Keratinocyte (primary cell): ENCODE results near the gene EHBP1. TPM values are rescaled to one million over a fixed set of nuclear protein-coding genes. Genes with fewer than 3 reads are reported as not detected.
A peak's percentile ranks its signal among the peaks of the same experiment; 100 is the strongest.
"Not testable (repeated sequence)": the region's sequence is repeated elsewhere in the genome, so short reads cannot be mapped to it uniquely, and the experiment has no call there.

Experiments used
- DNase-seq: peaks from one replicate; pipeline ENCODE4 v3.0.0-alpha.2; 2011; ENCODE audit warnings: low read depth, missing footprints, low spot score
- FAIRE-seq: peaks from 2 replicates; lab custom pipeline; 2011; peaks lifted over from hg19 to GRCh38; lab: Jason Lieb, UNC
- H2AFZ ChIP-seq: 2 replicates; pipeline ENCODE4 v1.6.0; 2012; ENCODE audit warnings: low read length, control low read depth, inconsistent platforms; ENCODE audit not compliant: control insufficient read depth
- H3K27ac ChIP-seq: 2 replicates; pipeline ENCODE4 v1.5.1; 2011; ENCODE audit warnings: low read length; ENCODE audit not compliant: control insufficient read depth, insufficient read depth
- H3K27me3 ChIP-seq: 3 replicates; pipeline ENCODE4 v1.6.0; 2011; ENCODE audit warnings: low read length; ENCODE audit not compliant: control insufficient read depth, insufficient read depth; ENCODE audit errors: extremely low read depth
- H3K36me3 ChIP-seq, 2 experiments: 2 replicates in 1 of 2; 3 replicates in 1 of 2; pipeline ENCODE4 v1.5.1; 2011; ENCODE audit warnings: low read length in 2 of 2, mild to moderate bottlenecking in 1 of 2; ENCODE audit not compliant: control insufficient read depth in 2 of 2, insufficient read depth in 2 of 2; ENCODE audit errors: extremely low read depth in 1 of 2
- H3K4me1 ChIP-seq: 3 replicates; pipeline ENCODE4 v1.5.1; 2011; ENCODE audit warnings: low read length; ENCODE audit not compliant: control insufficient read depth, insufficient read depth; ENCODE audit errors: extremely low read depth
- H3K4me2 ChIP-seq: 3 replicates; pipeline ENCODE4 v1.6.0; 2011; ENCODE audit warnings: low read depth, low read length; ENCODE audit not compliant: control insufficient read depth, insufficient read depth; ENCODE audit errors: extremely low read depth
- H3K4me3 ChIP-seq, 3 experiments: fragments of 200-600 bp in 1 of 3; sonication (generic) in 1 of 3; 2 replicates in 2 of 3; 3 replicates in 1 of 3; pipeline ENCODE4 v1.5.1; 2011 to 2016; ENCODE audit warnings: low read length in 3 of 3, mild to moderate bottlenecking in 3 of 3, control low read depth in 2 of 3, inconsistent platforms in 1 of 3, low read depth in 1 of 3, mixed read lengths in 1 of 3, mixed run types in 1 of 3, moderate library complexity in 1 of 3; ENCODE audit not compliant: control insufficient read depth in 2 of 3, insufficient read depth in 2 of 3; ENCODE audit errors: extremely low read depth in 1 of 3
- H3K79me2 ChIP-seq: 2 replicates; pipeline ENCODE4 v1.6.0; 2012; ENCODE audit warnings: low read length; ENCODE audit not compliant: control insufficient read depth, insufficient read depth
- H3K9ac ChIP-seq: 3 replicates; pipeline ENCODE4 v1.6.0; 2011; ENCODE audit warnings: low read length; ENCODE audit not compliant: control insufficient read depth, insufficient read depth; ENCODE audit errors: extremely low read depth
- H3K9me1 ChIP-seq: 3 replicates; pipeline ENCODE4 v1.6.0; 2011; ENCODE audit warnings: low read length; ENCODE audit not compliant: control insufficient read depth, insufficient read depth; ENCODE audit errors: extremely low read depth
- H3K9me3 ChIP-seq: 2 replicates; pipeline ENCODE4 v1.5.1; 2012; ENCODE audit warnings: low read depth, low read length; ENCODE audit not compliant: control insufficient read depth
- H4K20me1 ChIP-seq: 3 replicates; pipeline ENCODE4 v1.6.0; 2011; ENCODE audit warnings: low read length; ENCODE audit not compliant: control insufficient read depth, insufficient read depth; ENCODE audit errors: extremely low read depth
- EZH2 ChIP-seq: IDR thresholded peaks from one replicate; pipeline ENCODE4 v1.6.1; 2012; ENCODE audit warnings: inconsistent platforms, mild to moderate bottlenecking, low read length, moderate library complexity
- dilution Hi-C: fragments of 300-500 bp; cut with MboI; formaldehyde crosslinking; loops from one replicate; pipeline ENCODE4 v1.7.0; 2020; ENCODE audit warnings: low sequenced_read_pairs; ENCODE audit not compliant: extremely low pct_ligation_motif_present
- polyA plus RNA-seq, 5 experiments: library from polyadenylated mRNA; depleted of rRNA in 3 of 5; stranded (reverse) in 3 of 5; stranded (forward) in 1 of 5; unstranded in 1 of 5; fragments of >200 nt; gene quantifications; 1 replicate in 1 of 5; 2 replicates in 3 of 5; 3 replicates in 1 of 5; pipeline versions ENCODE4 v1.2.1 to v1.2.3, GENCODE V29; 2011 to 2012; ENCODE audit warnings: missing spikeins in 2 of 5, low read depth in 1 of 5, low replicate concordance in 1 of 5
- TF ChIP-seq, protein P1 (sequence below), 3 experiments: IDR thresholded peaks in 1 of 3; conservative IDR thresholded peaks in 1 of 3; optimal IDR thresholded peaks in 1 of 3; 2 replicates in 2 of 3; 3 replicates in 1 of 3; pipeline versions ENCODE3 to v1.5.1; 2011; ENCODE audit warnings: low read length in 3 of 3, mild to moderate bottlenecking in 3 of 3, moderate library complexity in 2 of 3, control low read depth in 1 of 3, inconsistent platforms in 1 of 3; ENCODE audit not compliant: insufficient read depth in 2 of 3; ENCODE audit errors: extremely low read depth in 1 of 3

EHBP1 gene
- polyA plus RNA-seq, 1 donor (not counting 4 experiments of a cell fraction or from before 2014, with no cell fraction given), result 59.0 TPM

DNA sequence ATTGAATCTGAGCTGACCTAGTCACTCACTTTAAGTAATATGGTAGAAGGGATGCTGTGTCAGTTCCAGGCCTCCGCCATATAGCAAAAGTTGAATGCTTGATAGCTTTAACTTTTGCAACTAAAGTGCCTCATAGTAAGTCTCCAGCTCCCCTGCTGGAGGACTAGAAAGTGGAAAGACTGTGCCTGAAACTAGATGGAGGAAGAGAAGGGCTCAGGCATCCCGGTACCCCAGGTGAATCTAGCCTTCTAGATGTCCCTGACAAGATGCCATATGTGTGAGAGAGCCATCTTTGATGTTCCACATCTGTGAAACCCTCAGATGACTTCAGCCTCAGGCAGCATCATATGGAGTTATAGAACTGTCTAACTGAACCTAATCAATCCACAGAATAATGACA is 366.2 kb downstream of the EHBP1 start:
- no peak overlapping the region for H3K4me2 ChIP-seq
- FAIRE-seq (peak; percentile 32), DNase-seq (no peak)
- H3K9me3 ChIP-seq, result no peaks in the 10 kb centered on the region
- H3K4me1 ChIP-seq, result no peaks in the 10 kb centered on the region
- H3K9ac ChIP-seq, result no peak overlapping the region
- no peak overlapping the region for H3K4me3 ChIP-seq
- H4K20me1 ChIP-seq, result no peaks in the 10 kb centered on the region
- no peak overlapping the region for H3K27ac ChIP-seq
- TF ChIP-seq, protein P1, sequence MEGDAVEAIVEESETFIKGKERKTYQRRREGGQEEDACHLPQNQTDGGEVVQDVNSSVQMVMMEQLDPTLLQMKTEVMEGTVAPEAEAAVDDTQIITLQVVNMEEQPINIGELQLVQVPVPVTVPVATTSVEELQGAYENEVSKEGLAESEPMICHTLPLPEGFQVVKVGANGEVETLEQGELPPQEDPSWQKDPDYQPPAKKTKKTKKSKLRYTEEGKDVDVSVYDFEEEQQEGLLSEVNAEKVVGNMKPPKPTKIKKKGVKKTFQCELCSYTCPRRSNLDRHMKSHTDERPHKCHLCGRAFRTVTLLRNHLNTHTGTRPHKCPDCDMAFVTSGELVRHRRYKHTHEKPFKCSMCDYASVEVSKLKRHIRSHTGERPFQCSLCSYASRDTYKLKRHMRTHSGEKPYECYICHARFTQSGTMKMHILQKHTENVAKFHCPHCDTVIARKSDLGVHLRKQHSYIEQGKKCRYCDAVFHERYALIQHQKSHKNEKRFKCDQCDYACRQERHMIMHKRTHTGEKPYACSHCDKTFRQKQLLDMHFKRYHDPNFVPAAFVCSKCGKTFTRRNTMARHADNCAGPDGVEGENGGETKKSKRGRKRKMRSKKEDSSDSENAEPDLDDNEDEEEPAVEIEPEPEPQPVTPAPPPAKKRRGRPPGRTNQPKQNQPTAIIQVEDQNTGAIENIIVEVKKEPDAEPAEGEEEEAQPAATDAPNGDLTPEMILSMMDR (optimal IDR thresholded peaks at IDR 0.05 in 1 of 3, IDR thresholded peaks at IDR 0.05 in 1 of 3, conservative IDR thresholded peaks at IDR 0.05 in 1 of 3; ENCODE audit: extremely low read depth in 1 of 3, insufficient read depth in 2 of 3, low read length in 3 of 3), result no peak
- no peak overlapping the region for H2AFZ ChIP-seq
- no peaks in the 10 kb centered on the region for H3K36me3 ChIP-seq
- H3K27me3 ChIP-seq, result no peaks in the 10 kb centered on the region
- no peaks in the 10 kb centered on the region for H3K9me1 ChIP-seq
- H3K79me2 ChIP-seq, result no peaks in the 10 kb centered on the region
- dilution Hi-C loops, result no loop called here

DNA sequence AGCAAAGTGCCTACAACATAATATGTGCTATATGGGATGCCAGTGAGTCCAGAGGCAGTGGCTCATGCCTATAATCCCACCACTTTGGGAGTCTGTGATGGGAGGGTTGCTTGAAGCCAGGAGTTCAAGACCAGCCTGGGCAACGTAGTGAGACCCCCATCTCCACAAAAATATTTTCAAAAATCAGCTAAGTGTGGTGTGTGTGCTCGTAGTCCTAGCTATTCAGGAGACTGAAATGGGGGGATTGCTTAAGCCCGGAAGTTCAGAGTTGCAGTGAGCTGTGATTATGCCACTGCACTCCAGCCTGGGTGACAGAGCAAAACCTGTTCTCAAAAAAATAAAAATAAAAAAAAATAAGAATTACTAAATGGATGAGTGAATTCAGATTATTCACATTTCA is 368.5 kb downstream of the EHBP1 start:
- dilution Hi-C loops, result no loop called here
- Histone ChIP-seq H3K27me3 (no peaks in the 10 kb centered on the region), H3K9ac (no peak overlapping the region), H3K36me3 (no peaks in the 10 kb centered on the region), H3K27ac (no peak overlapping the region), H3K9me3 (no peaks in the 10 kb centered on the region), H3K79me2 (no peaks in the 10 kb centered on the region), H3K4me2 (no peak overlapping the region), H3K4me1 (no peaks in the 10 kb centered on the region), H3K4me3 (no peak overlapping the region), H2AFZ (no peak overlapping the region), H4K20me1 (no peaks in the 10 kb centered on the region), H3K9me1 (no peaks in the 10 kb centered on the region)
- FAIRE-seq (no peak), DNase-seq (no peak)
- TF ChIP-seq, protein P1 (optimal IDR thresholded peaks at IDR 0.05 in 1 of 3, IDR thresholded peaks at IDR 0.05 in 1 of 3, conservative IDR thresholded peaks at IDR 0.05 in 1 of 3; ENCODE audit: extremely low read depth in 1 of 3, insufficient read depth in 2 of 3, low read length in 3 of 3), result no peak
- TF ChIP-seq EZH2, result no peak

DNA sequence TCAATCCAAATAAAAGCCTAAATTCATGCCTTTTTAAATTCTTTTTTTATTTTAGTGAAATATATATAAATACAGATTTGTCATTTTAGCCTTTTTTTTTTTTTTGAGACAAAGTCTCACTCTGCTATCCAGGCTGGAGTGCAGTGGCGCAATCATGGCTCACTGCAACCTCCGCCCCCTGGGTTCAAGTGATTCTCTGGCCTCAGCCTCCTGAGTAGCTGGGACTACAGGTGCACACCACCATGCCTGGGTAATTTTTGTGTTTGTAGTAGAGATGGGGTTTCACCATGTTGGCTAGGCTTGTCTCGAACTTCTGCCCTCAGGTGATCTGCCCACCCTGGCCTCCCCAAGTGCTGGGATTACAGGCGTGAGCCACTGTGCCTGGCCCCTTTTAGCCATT is 368.9 kb downstream of the EHBP1 start:
- H3K9me1 ChIP-seq, H3K4me3 ChIP-seq, H3K9ac ChIP-seq, H3K79me2 ChIP-seq, H3K9me3 ChIP-seq, H3K4me2 ChIP-seq, H4K20me1 ChIP-seq, dilution Hi-C loops, FAIRE-seq, DNase-seq, H3K4me1 ChIP-seq, H2AFZ ChIP-seq, H3K27me3 ChIP-seq, H3K36me3 ChIP-seq, H3K27ac ChIP-seq: not testable (repeated sequence)
